GM21528 (cell line): ENCODE measurements around the gene ZNF280B.
"Not testable (repeated sequence)": the region's sequence is repeated elsewhere in the genome, so short reads cannot be mapped to it uniquely, and the experiment has no call there.

ENCODE experiments used
- ATAC-seq: cut with Tn5 transposase; IDR thresholded peaks from one replicate; pipeline ENCODE4 v1.9.1; 2021; ENCODE audit warnings: mild to moderate bottlenecking, moderate library complexity; ENCODE audit not compliant: unreplicated experiment, low FRiP score

Gene ZNF280B

GRCh38 chr22:22441626-22442025 lies 66.9 kb downstream of the ZNF280B start:
- ATAC-seq, result not testable (repeated sequence)

DNA sequence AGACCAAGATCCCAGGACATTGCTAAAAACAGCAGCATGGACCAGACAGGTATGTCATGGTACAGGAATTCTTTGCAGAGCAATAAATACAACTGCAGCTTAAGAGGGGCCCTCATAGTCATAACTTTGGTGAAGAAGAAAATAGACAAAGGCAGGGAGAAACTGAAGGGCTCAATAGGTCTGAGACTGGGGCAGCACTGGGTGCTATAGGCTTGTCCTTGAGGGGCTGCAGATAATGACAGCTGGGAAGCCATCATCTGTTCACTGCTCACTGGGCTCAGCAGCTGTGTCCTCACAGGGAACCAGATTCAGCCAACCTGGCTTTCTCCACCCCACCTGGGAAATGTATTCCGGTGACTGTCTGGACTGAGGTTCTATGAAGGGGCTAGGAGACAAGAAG lies 68.4 kb downstream of the ZNF280B start:
- ATAC-seq, result no peak
